ENCODE measurements around the gene SOS1. TPM values are rescaled to one million over a fixed set of nuclear protein-coding genes. Genes with fewer than 3 reads are reported as not detected.
A peak's percentile ranks its signal among the peaks of the same experiment; 100 is the strongest.

SOS1 gene
- total RNA-seq, 1 donor from 2014 or later: 20.6 TPM

- no peaks in the 10 kb centered on the region for H3K27me3 ChIP-seq (ENCODE audit: low read depth)
- H3K9me3 ChIP-seq (replicated peaks): no peaks in the 10 kb centered on the region
- peak overlapping the region; percentile 64 for H3K4me3 ChIP-seq
- DNase-seq: peak; percentile 81
- intact Hi-C loops (cut with micrococcal nuclease): no loop called here
- no peaks in the 10 kb centered on the region for H3K36me3 ChIP-seq
- peaks cover 7% of the 10 kb centered on the region for H3K4me1 ChIP-seq
- TF ChIP-seq, protein P1, sequence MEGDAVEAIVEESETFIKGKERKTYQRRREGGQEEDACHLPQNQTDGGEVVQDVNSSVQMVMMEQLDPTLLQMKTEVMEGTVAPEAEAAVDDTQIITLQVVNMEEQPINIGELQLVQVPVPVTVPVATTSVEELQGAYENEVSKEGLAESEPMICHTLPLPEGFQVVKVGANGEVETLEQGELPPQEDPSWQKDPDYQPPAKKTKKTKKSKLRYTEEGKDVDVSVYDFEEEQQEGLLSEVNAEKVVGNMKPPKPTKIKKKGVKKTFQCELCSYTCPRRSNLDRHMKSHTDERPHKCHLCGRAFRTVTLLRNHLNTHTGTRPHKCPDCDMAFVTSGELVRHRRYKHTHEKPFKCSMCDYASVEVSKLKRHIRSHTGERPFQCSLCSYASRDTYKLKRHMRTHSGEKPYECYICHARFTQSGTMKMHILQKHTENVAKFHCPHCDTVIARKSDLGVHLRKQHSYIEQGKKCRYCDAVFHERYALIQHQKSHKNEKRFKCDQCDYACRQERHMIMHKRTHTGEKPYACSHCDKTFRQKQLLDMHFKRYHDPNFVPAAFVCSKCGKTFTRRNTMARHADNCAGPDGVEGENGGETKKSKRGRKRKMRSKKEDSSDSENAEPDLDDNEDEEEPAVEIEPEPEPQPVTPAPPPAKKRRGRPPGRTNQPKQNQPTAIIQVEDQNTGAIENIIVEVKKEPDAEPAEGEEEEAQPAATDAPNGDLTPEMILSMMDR (IDR thresholded peaks at IDR 0.05; ENCODE audit: borderline replicate concordance): no peak
- peak overlapping the region; percentile 13 for H3K27ac ChIP-seq (replicated peaks)
These were observed 160.8 kb downstream of the SOS1 start for GRCh38 chr2:38959938-38960608.

DNA sequence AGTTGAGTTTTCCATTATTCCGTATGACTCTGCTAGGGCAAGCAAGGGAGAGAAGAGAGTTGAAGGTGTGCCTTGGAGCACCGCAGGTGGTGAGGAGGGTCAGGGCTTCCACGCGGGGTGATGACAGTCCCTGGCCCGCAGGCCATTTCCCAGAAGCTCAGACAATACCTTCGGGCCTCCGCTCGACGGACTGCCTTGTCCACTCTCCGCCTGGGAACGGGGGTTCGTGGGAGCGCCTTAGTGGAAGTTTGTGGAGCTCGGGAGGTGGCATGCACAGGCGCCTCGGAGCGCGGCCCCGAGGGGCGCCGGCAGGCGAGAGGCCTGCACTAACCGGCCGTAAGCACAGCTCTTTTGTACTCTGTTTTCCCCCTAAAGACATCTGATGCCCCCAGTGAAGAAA, 161.4 kb downstream of the SOS1 start:
- Histone ChIP-seq H3K36me3 (no peaks in the 10 kb centered on the region), H3K27ac (replicated peaks) (no peak overlapping the region), H3K4me1 (peaks cover 7% of the 10 kb centered on the region), H3K9me3 (replicated peaks) (no peaks in the 10 kb centered on the region), H3K4me3 (peak overlapping the region; percentile 64), H3K27me3 (ENCODE audit: low read depth) (no peaks in the 10 kb centered on the region)
- TF ChIP-seq, protein P1 (IDR thresholded peaks at IDR 0.05; ENCODE audit: borderline replicate concordance): no peak
- intact Hi-C loops (cut with micrococcal nuclease): no loop called here
- peak; percentile 15 for DNase-seq

- Histone ChIP-seq H3K4me3 (no peak overlapping the region), H3K27ac (replicated peaks) (no peak overlapping the region)
- intact Hi-C loops (cut with micrococcal nuclease): no loop called here
These were observed 162.9 kb downstream of the SOS1 start for GRCh38 chr2:38957972-38958371.

DNA sequence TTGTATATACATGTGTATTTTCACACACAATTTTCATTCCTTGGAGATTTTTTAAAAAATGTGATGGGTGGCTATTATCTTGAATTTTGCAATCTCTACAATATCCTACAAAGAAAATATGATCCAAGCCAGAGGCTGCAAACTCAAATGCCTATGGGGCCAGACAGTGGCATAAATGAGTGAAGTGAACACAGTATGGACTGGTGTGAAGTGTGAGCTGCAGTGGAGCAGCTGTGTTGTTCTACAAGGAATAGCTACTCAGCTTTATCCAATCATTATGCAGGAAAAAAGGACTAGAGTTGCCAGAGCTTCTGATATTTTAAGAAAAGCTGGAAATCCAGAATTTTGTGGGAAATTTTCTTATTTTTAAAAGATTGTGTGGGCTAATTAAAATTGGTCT, 169.1 kb downstream of the SOS1 start:
- Histone ChIP-seq H3K36me3 (no peaks in the 10 kb centered on the region), H3K4me1 (no peaks in the 10 kb centered on the region), H3K27me3 (ENCODE audit: low read depth) (no peaks in the 10 kb centered on the region), H3K4me3 (no peak overlapping the region), H3K27ac (replicated peaks) (no peak overlapping the region), H3K9me3 (replicated peaks) (no peaks in the 10 kb centered on the region)
- TF ChIP-seq, protein P1 (IDR thresholded peaks at IDR 0.05; ENCODE audit: borderline replicate concordance): no peak
- DNase-seq: no peak
- intact Hi-C loops (cut with micrococcal nuclease): no loop called here

More at GRCh38 chr2:38957972-38958371, 162.9 kb downstream of the SOS1 start:
- Histone ChIP-seq H3K36me3 (no peaks in the 10 kb centered on the region), H3K27me3 (ENCODE audit: low read depth) (no peaks in the 10 kb centered on the region), H3K4me1 (peaks cover 7% of the 10 kb centered on the region), H3K9me3 (replicated peaks) (no peaks in the 10 kb centered on the region)
- no peak for DNase-seq
- TF ChIP-seq, protein P1 (IDR thresholded peaks at IDR 0.05; ENCODE audit: borderline replicate concordance): no peak

DNA sequence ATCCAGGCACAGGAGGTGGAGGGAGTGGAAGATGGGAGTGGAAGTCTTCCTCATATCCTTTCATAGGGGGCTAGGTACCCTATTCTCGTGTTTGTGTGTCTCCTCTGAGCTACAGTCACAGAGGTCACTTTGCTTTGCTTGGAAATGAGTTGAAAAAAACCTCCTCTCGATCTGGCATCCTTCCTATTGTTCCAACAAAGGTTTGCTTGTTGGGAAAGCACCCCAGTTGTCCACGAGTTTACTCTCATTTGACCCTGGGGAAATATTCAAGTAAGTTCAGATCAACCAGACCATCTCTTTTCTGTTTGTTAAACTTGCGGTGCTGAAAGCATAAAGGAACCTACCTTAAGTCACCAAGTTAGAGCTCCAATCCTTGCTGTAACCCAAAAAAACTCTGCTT, 171.9 kb downstream of the SOS1 start:
- TF ChIP-seq, protein P1 (IDR thresholded peaks at IDR 0.05; ENCODE audit: borderline replicate concordance): no peak
- no peak overlapping the region for H3K27ac ChIP-seq (replicated peaks)
- intact Hi-C loops (cut with micrococcal nuclease): loop anchor here (5.0 kb wide), 1 partner anchor 283 kb away; no protein-coding TSS in a partner anchor
- DNase-seq: no peak
- no peak overlapping the region for H3K4me3 ChIP-seq
- no peaks in the 10 kb centered on the region for H3K4me1 ChIP-seq
- no peaks in the 10 kb centered on the region for H3K27me3 ChIP-seq (ENCODE audit: low read depth)
- no peaks in the 10 kb centered on the region for H3K9me3 ChIP-seq (replicated peaks)
- no peaks in the 10 kb centered on the region for H3K36me3 ChIP-seq
